ENCODE data around the gene HNF1A. TPM values are rescaled to one million over a fixed set of nuclear protein-coding genes. Genes with fewer than 3 reads are reported as not detected.

HNF1A gene
- polyA plus RNA-seq, 1 donor from 2014 or later, result not detected

GRCh38 chr12:120979862-120980696 lies 1.7 kb downstream of the HNF1A start:
- H3K9ac ChIP-seq (ENCODE audit: low read length), result no peak overlapping the region
- H2AFZ ChIP-seq (ENCODE audit: low read depth, low read length), result no peak overlapping the region
- no peaks in the 10 kb centered on the region for H3K36me3 ChIP-seq (ENCODE audit: insufficient read depth, low read length)
- H4K20me1 ChIP-seq (ENCODE audit: insufficient read depth), result no peaks in the 10 kb centered on the region
- no peak overlapping the region for H3K4me3 ChIP-seq (ENCODE audit: low read length)
- no peak overlapping the region for H3K27ac ChIP-seq (ENCODE audit: low read length)
- TF ChIP-seq, protein P1, sequence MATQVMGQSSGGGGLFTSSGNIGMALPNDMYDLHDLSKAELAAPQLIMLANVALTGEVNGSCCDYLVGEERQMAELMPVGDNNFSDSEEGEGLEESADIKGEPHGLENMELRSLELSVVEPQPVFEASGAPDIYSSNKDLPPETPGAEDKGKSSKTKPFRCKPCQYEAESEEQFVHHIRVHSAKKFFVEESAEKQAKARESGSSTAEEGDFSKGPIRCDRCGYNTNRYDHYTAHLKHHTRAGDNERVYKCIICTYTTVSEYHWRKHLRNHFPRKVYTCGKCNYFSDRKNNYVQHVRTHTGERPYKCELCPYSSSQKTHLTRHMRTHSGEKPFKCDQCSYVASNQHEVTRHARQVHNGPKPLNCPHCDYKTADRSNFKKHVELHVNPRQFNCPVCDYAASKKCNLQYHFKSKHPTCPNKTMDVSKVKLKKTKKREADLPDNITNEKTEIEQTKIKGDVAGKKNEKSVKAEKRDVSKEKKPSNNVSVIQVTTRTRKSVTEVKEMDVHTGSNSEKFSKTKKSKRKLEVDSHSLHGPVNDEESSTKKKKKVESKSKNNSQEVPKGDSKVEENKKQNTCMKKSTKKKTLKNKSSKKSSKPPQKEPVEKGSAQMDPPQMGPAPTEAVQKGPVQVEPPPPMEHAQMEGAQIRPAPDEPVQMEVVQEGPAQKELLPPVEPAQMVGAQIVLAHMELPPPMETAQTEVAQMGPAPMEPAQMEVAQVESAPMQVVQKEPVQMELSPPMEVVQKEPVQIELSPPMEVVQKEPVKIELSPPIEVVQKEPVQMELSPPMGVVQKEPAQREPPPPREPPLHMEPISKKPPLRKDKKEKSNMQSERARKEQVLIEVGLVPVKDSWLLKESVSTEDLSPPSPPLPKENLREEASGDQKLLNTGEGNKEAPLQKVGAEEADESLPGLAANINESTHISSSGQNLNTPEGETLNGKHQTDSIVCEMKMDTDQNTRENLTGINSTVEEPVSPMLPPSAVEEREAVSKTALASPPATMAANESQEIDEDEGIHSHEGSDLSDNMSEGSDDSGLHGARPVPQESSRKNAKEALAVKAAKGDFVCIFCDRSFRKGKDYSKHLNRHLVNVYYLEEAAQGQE (IDR thresholded peaks at IDR 0.05; ENCODE audit: borderline replicate concordance), result no peak
- TF ChIP-seq EZH2 (IDR thresholded peaks at IDR 0.05; ENCODE audit: borderline replicate concordance, insufficient read depth, low read length, poor library complexity, severe bottlenecking), result no peak
- no peak for TF ChIP-seq EP300 (conservative IDR thresholded peaks at IDR 0.05; ENCODE audit: poor library complexity, severe bottlenecking)
- no peak for TF ChIP-seq TAF1 (IDR thresholded peaks at IDR 0.05; ENCODE audit: low read depth)
- no peak for TF ChIP-seq SMC3 (conservative IDR thresholded peaks at IDR 0.05; ENCODE audit: poor library complexity)
- no peak for TF ChIP-seq CTCF (IDR thresholded peaks at IDR 0.05; ENCODE audit: poor library complexity, severe bottlenecking)
- TF ChIP-seq RAD21 (conservative IDR thresholded peaks at IDR 0.05), result no peak
- TF ChIP-seq POLR2AphosphoS5 (IDR thresholded peaks at IDR 0.05), result no peak
- no peak for TF ChIP-seq MXI1 (conservative IDR thresholded peaks at IDR 0.05; ENCODE audit: poor library complexity, severe bottlenecking)
- H3K79me2 ChIP-seq (replicated peaks; ENCODE audit: insufficient read depth, low read length), result no peaks in the 10 kb centered on the region
- H3K4me2 ChIP-seq (ENCODE audit: low read length), result no peak overlapping the region
- H3K9me2 ChIP-seq (ENCODE audit: insufficient read depth, low read length), result no peaks in the 10 kb centered on the region
- no peaks in the 10 kb centered on the region for H3K9me3 ChIP-seq (ENCODE audit: low read length)
- no peaks in the 10 kb centered on the region for H3K27me3 ChIP-seq (ENCODE audit: insufficient read depth, low read depth, low read length)
- H3F3A ChIP-seq (ENCODE audit: insufficient read depth, low read length, poor library complexity, severe bottlenecking), result no peaks in the 10 kb centered on the region

GRCh38 chr12:120980800-120981368 lies 2.5 kb downstream of the HNF1A start:
- H3K9me2 ChIP-seq (ENCODE audit: insufficient read depth, low read length), result no peaks in the 10 kb centered on the region
- H3K27ac ChIP-seq (ENCODE audit: low read length), result no peak overlapping the region

More at GRCh38 chr12:120980800-120981368, 2.5 kb downstream of the HNF1A start:
- no peaks in the 10 kb centered on the region for H3K9me3 ChIP-seq (ENCODE audit: low read length)
- no peaks in the 10 kb centered on the region for H3K27me3 ChIP-seq (ENCODE audit: insufficient read depth, low read depth, low read length)
- H4K20me1 ChIP-seq (ENCODE audit: insufficient read depth), result no peaks in the 10 kb centered on the region
- H3K4me2 ChIP-seq (ENCODE audit: low read length), result no peak overlapping the region
- no peak overlapping the region for H2AFZ ChIP-seq (ENCODE audit: low read depth, low read length)
- H3K4me3 ChIP-seq (ENCODE audit: low read length), result no peak overlapping the region
- no peaks in the 10 kb centered on the region for H3K36me3 ChIP-seq (ENCODE audit: insufficient read depth, low read length)
- TF ChIP-seq TAF1 (IDR thresholded peaks at IDR 0.05; ENCODE audit: low read depth) (no peak), CTCF (IDR thresholded peaks at IDR 0.05; ENCODE audit: poor library complexity, severe bottlenecking) (no peak)
- TF ChIP-seq, protein P1 (IDR thresholded peaks at IDR 0.05; ENCODE audit: borderline replicate concordance), result no peak
- H3F3A ChIP-seq (ENCODE audit: insufficient read depth, low read length, poor library complexity, severe bottlenecking), result no peaks in the 10 kb centered on the region
- H3K9ac ChIP-seq (ENCODE audit: low read length), result no peak overlapping the region
- H3K79me2 ChIP-seq (replicated peaks; ENCODE audit: insufficient read depth, low read length), result no peaks in the 10 kb centered on the region
